ENCODE measurements around the gene HOXB7. TPM values are rescaled to one million over a fixed set of nuclear protein-coding genes. Genes with fewer than 3 reads are reported as not detected.

The HOXB7 gene
- total RNA-seq, 4 donors from 2014 or later: 10.7 to 22.8 (median 19.0) TPM

DNA sequence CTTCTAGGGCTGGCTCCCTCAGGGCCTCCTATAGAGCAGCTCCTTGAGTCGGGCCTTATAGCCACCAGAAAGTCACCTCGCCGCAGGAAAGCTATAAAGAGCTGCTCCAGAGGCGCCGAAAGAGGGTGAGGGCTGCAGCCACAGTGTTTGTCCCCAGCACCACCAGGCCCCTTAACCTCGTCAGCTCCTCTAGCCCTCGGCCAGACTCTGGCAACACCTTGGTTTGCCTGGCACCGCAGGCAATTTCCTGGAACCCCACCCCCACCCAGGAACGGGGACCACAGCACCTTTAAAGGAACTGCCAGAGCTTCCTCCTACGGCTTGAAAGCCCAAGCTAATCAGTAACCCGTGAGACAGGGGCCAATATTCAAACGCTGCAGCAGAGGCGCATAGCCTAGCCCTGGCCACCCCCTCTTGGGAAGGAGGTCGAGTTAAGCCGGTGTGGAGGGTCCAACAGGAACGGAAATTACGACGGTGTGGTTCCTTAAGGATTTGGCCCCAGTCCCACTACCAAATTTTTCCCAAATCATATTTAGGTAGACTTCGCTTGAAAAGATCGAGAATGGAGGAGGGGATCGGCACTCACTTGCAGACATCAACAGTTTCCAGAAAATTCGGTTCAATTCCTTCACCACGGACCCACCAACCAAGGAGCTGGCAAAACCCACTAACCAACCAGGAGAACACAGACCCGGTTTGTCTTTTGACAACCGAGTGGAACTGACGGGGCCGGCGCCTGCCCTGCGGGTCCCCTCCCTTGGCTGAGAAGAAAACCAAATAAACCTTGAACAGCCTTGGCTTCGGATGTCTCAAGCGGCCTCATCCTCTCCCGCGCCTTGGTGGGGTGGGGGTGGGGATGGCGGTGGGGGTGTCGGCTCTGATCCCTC lies 9.0 kb downstream of the HOXB7 start:
- Histone ChIP-seq H3K36me3 (no peaks in the 10 kb centered on the region), H3K27me3 (no peaks in the 10 kb centered on the region), H3K4me1 (peaks cover 0 to 53% (median 14%) of the 10 kb centered on the region in 4 donors), H3K27ac (peak overlapping the region in 3 of 4 donors; percentile 37 to 92 (median 69)), H3K9me3 (no peaks in the 10 kb centered on the region), H3K4me3 (peak overlapping the region; percentile 16 to 69 (median 52))
- DNase-seq: peak in 2 of 3 donors; percentile 78 to 80
- TF ChIP-seq, protein P1, sequence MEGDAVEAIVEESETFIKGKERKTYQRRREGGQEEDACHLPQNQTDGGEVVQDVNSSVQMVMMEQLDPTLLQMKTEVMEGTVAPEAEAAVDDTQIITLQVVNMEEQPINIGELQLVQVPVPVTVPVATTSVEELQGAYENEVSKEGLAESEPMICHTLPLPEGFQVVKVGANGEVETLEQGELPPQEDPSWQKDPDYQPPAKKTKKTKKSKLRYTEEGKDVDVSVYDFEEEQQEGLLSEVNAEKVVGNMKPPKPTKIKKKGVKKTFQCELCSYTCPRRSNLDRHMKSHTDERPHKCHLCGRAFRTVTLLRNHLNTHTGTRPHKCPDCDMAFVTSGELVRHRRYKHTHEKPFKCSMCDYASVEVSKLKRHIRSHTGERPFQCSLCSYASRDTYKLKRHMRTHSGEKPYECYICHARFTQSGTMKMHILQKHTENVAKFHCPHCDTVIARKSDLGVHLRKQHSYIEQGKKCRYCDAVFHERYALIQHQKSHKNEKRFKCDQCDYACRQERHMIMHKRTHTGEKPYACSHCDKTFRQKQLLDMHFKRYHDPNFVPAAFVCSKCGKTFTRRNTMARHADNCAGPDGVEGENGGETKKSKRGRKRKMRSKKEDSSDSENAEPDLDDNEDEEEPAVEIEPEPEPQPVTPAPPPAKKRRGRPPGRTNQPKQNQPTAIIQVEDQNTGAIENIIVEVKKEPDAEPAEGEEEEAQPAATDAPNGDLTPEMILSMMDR (IDR thresholded peaks at IDR 0.05): no peak
- no peak for TF ChIP-seq POLR2A (IDR thresholded peaks at IDR 0.05)

DNA sequence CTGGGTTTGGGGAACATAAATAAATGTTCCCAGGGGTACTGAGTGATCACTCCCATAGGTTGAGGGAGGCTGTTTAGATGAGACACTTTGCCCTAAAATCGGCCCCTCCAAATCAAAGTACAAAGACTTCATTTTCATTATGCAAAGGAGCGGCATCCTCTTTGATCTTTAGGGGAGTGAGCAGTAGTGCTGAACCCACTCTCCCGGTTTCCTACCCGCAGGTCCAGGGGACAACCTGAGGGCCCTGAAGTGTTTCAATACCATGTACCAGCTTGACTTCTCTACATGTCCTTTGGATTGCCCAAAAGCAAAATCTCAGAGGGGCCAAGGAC lies 9.6 kb downstream of the HOXB7 start:
- DNase-seq: no peak
- Histone ChIP-seq H3K4me1 (peaks cover 0 to 59% (median 16%) of the 10 kb centered on the region in 4 donors), H3K36me3 (peaks cover 0 to 5% (median 0%) of the 10 kb centered on the region in 3 donors), H3K27me3 (no peaks in the 10 kb centered on the region), H3K9me3 (no peaks in the 10 kb centered on the region), H3K4me3 (peak overlapping the region in 3 of 4 donors; percentile 4 to 69 (median 61)), H3K27ac (peak overlapping the region in 3 of 4 donors; percentile 37 to 69 (median 53))
- TF ChIP-seq, protein P1 (IDR thresholded peaks at IDR 0.05): no peak
- TF ChIP-seq POLR2A (IDR thresholded peaks at IDR 0.05): no peak

DNA sequence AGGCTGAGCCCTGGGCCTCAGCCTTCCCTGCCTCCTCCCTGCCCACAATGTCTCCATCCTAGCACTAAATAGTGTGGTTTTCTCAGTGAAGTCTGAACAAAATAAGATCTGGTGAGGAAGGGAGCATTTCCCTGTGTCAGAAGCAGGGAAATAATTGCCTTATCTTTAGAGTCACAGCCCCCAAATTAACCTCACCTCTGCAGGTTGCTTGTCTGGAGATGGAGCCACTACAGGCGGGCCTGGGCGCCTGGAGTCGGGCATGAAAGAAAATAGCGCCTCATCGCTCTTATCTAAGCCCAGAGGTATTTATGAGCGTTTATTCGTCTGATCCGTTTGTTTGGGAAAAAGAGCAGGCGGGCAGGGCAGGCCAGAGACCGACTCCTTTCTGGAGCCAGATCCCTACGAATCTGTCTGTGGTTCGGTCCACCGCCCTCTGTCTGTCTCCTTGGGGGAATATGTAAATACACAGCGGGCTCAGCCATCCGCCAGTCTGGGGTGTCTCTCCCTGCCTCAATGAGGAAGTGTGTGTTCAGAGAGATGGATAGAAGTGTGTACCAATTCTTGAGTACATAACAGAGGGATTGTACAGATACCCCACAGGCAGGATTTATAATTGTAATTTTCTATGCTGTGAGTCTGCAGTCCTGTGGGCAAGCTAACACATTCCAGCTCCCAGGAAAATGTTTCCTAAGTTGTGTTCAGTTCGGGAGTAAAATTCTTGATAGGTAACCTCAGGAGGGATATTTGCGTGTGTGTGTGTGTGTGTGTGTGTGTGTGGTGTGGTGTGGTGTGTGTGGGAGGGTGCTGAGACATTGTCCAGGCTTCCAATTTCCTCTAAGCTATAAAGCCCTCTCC lies 10.3 kb downstream of the HOXB7 start:
- H3K27me3 ChIP-seq: no peaks in the 10 kb centered on the region
- peak overlapping the region in 2 of 4 donors; percentile 53 to 69 for H3K27ac ChIP-seq
- peaks cover 0 to 59% (median 16%) of the 10 kb centered on the region in 4 donors for H3K4me1 ChIP-seq

GRCh38 chr17:48599354-48599753 lies 11.5 kb downstream of the HOXB7 start:
- H3K27me3 ChIP-seq: no peaks in the 10 kb centered on the region
- H3K36me3 ChIP-seq: peaks cover 0 to 16% (median 0%) of the 10 kb centered on the region in 3 donors
- TF ChIP-seq, protein P1 (IDR thresholded peaks at IDR 0.05): no peak
- TF ChIP-seq POLR2A (IDR thresholded peaks at IDR 0.05): no peak
- H3K4me3 ChIP-seq: no peak overlapping the region
- H3K27ac ChIP-seq: peak overlapping the region in 1 of 4 donors; percentile 88
- H3K9me3 ChIP-seq: no peaks in the 10 kb centered on the region
- H3K4me1 ChIP-seq: peaks cover 0 to 62% (median 16%) of the 10 kb centered on the region in 4 donors
- no peak for DNase-seq

More for the DNA sequence above, 10.3 kb downstream of the HOXB7 start:
- Histone ChIP-seq H3K4me3 (peak overlapping the region in 1 of 4 donors; percentile 61), H3K9me3 (no peaks in the 10 kb centered on the region), H3K36me3 (peaks cover 0 to 10% (median 0%) of the 10 kb centered on the region in 3 donors)
- TF ChIP-seq, protein P1 (IDR thresholded peaks at IDR 0.05): no peak
- TF ChIP-seq POLR2A (IDR thresholded peaks at IDR 0.05): no peak
- no peak for DNase-seq

DNA sequence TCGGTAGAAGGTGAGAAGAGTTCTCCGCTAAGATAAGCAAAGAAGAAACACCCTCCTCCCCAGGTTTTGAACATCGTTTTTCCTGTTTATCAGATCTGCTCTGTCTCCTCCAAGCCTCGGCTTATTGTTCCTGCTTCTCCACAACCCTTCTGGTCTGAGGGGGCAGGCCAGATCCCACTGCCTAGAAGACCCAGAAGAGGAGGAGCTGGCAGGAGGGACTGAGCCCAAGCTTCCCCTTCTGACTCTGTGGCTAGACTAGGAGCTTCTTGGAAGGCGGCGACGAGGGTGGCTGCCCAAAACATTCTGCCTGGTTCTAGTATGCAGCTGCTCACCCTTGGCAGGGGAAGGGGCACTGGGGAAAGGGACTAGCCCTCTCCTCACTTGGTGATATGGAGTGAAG lies 12.1 kb downstream of the HOXB7 start:
- peaks cover 0 to 16% (median 0%) of the 10 kb centered on the region in 3 donors for H3K36me3 ChIP-seq
- no peaks in the 10 kb centered on the region for H3K27me3 ChIP-seq
- H3K4me1 ChIP-seq: peaks cover 0 to 62% (median 18%) of the 10 kb centered on the region in 4 donors
- TF ChIP-seq POLR2A (IDR thresholded peaks at IDR 0.05): no peak
- TF ChIP-seq, protein P1 (IDR thresholded peaks at IDR 0.05): no peak
- H3K27ac ChIP-seq: peak overlapping the region in 3 of 4 donors; percentile 67 to 88 (median 82)
- H3K9me3 ChIP-seq: no peaks in the 10 kb centered on the region
- H3K4me3 ChIP-seq: peak overlapping the region in 2 of 4 donors; percentile 62 to 65
- no peak for DNase-seq

Data from Peyer's patch (tissue), 4 donors.